Cardiac fibroblast (primary cell): Measurements from ENCODE around the gene ARID4B.

Source experiments
- DNase-seq, 2 donors: peaks; one replicate each; pipeline versions ENCODE4 v3.0.0 to v3.0.0-alpha.2; 2010; ENCODE audit warnings: low read depth in 2 of 2
- H3K4me3 ChIP-seq, 2 donors: replicated peaks in 1 of 2; 1 replicate in 1 of 2; 2 replicates in 1 of 2; pipeline ENCODE4 v1.5.1; 2011; ENCODE audit warnings: low read depth in 2 of 2, low read length in 2 of 2, mild to moderate bottlenecking in 2 of 2, moderate library complexity in 1 of 2
- CTCF ChIP-seq: IDR thresholded peaks from one replicate; pipeline ENCODE4 v1.5.1; 2011; ENCODE audit warnings: low read depth, mild to moderate bottlenecking, low read length, inconsistent platforms

ARID4B gene

GRCh38 chr1:235250430-235250829 is 77.5 kb downstream of the ARID4B start:
- DNase-seq, result no peak
- no peak for TF ChIP-seq CTCF
- no peak overlapping the region for H3K4me3 ChIP-seq

GRCh38 chr1:235246022-235246948 is 81.7 kb downstream of the ARID4B start:
- no peak overlapping the region for H3K4me3 ChIP-seq
- TF ChIP-seq CTCF, result no peak
- DNase-seq, result peak in 1 of 2 donors; percentile 27

- no peak overlapping the region for H3K4me3 ChIP-seq
- TF ChIP-seq CTCF, result no peak
- no peak for DNase-seq
Observed at GRCh38 chr1:235244974-235245592, 82.9 kb downstream of the ARID4B start.

- H3K4me3 ChIP-seq, result no peak overlapping the region
- no peak for DNase-seq
- no peak for TF ChIP-seq CTCF
Observed at GRCh38 chr1:235240960-235241359, 87.0 kb downstream of the ARID4B start.

GRCh38 chr1:235239851-235240250 is 88.1 kb downstream of the ARID4B start:
- no peak overlapping the region for H3K4me3 ChIP-seq
- DNase-seq, result peak; percentile 19 to 32
- no peak for TF ChIP-seq CTCF

GRCh38 chr1:235238558-235238957 is 89.4 kb downstream of the ARID4B start:
- DNase-seq, result no peak
- TF ChIP-seq CTCF, result no peak
- H3K4me3 ChIP-seq, result no peak overlapping the region
